BLaER1 (cell line): ENCODE data around the gene LRPPRC.

Experiments
- H3K27ac ChIP-seq: shearing (Covaris generic); formaldehyde crosslinking; 2 replicates; pipeline ENCODE4 v1.8.1; 2022
- H3K27me3 ChIP-seq: shearing (Covaris generic); formaldehyde crosslinking; 2 replicates; pipeline ENCODE4 v1.8.1; 2022
- H3K36me3 ChIP-seq: shearing (Covaris generic); formaldehyde crosslinking; 2 replicates; pipeline ENCODE4 v1.8.1; 2022
- H3K4me1 ChIP-seq: shearing (Covaris generic); formaldehyde crosslinking; 2 replicates; pipeline ENCODE4 v1.8.1; 2022
- H3K4me2 ChIP-seq: shearing (Covaris generic); formaldehyde crosslinking; 2 replicates; pipeline ENCODE4 v1.8.1; 2022
- H3K4me3 ChIP-seq: shearing (Covaris generic); formaldehyde crosslinking; 2 replicates; pipeline ENCODE4 v1.8.1; 2022
- H3K9ac ChIP-seq: shearing (Covaris generic); formaldehyde crosslinking; 2 replicates; pipeline ENCODE4 v1.8.1; 2022
- H3K9me3 ChIP-seq: shearing (Covaris generic); formaldehyde crosslinking; 2 replicates; pipeline ENCODE4 v1.8.1; 2022
- H4K20me1 ChIP-seq: shearing (Covaris generic); formaldehyde crosslinking; 2 replicates; pipeline ENCODE4 v1.8.1; 2022
- Cebpa-rat ChIP-seq: shearing (Covaris generic); IDR thresholded peaks from 2 replicates; pipeline ENCODE4 v1.8.1; 2022

The LRPPRC gene

GRCh38 chr2:43846140-43846793 lies 149.5 kb downstream of the LRPPRC start:
- no peak overlapping the region for H3K4me3 ChIP-seq
- no peak overlapping the region for H3K27ac ChIP-seq
- no peaks in the 10 kb centered on the region for H4K20me1 ChIP-seq
- H3K4me1 ChIP-seq = peaks cover 10% of the 10 kb centered on the region
- no peaks in the 10 kb centered on the region for H3K9me3 ChIP-seq
- TF ChIP-seq Cebpa-rat = no peak
- H3K9ac ChIP-seq = no peak overlapping the region
- no peak overlapping the region for H3K4me2 ChIP-seq
- no peaks in the 10 kb centered on the region for H3K27me3 ChIP-seq
- H3K36me3 ChIP-seq = no peaks in the 10 kb centered on the region

DNA sequence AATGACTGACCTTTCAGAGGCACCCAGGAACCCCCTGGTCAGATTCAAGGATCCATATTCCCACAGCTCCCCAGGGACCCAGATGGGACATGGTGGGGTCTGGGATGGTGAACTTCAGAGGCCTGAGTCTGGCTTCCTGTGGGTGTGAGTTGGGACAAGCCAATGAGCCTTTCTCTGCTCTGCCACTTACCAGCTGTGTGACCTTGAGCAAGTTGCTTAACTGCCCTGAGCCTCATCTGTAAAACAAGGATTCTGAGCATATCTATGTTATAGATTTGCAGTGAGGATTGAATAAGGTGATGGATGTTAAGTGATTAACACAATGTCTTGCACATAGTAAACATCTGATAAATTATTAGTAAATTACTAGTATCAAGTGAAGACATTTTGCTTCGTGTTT lies 150.6 kb downstream of the LRPPRC start:
- Histone ChIP-seq H3K4me2 (no peak overlapping the region), H3K27ac (no peak overlapping the region), H4K20me1 (no peaks in the 10 kb centered on the region), H3K4me3 (no peak overlapping the region), H3K9me3 (no peaks in the 10 kb centered on the region), H3K36me3 (no peaks in the 10 kb centered on the region), H3K4me1 (peaks cover 10% of the 10 kb centered on the region), H3K9ac (no peak overlapping the region), H3K27me3 (no peaks in the 10 kb centered on the region)
- TF ChIP-seq Cebpa-rat = no peak

DNA sequence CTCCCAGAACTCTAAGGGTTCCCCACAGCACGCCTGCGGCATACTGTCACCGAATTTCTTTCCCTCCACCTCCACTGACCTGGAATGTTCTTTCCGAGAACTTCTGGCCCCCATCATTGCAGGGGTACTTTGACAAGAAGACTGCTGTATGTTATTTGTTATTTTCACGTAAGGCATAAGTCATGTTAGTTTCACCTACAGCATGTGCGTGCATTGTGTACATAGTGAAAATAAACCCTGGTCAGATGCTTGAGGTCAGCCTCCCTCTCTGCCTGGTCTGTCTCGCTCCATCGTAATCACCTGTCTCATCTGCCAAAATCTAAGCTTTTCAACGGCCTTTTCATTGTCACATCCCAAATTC lies 152.9 kb downstream of the LRPPRC start:
- no peak overlapping the region for H3K9ac ChIP-seq
- no peaks in the 10 kb centered on the region for H3K27me3 ChIP-seq
- TF ChIP-seq Cebpa-rat = no peak
- no peak overlapping the region for H3K27ac ChIP-seq
- peaks cover 2% of the 10 kb centered on the region for H3K4me1 ChIP-seq
- no peaks in the 10 kb centered on the region for H3K36me3 ChIP-seq
- H3K4me2 ChIP-seq = no peak overlapping the region
- no peak overlapping the region for H3K4me3 ChIP-seq
- H3K9me3 ChIP-seq = no peaks in the 10 kb centered on the region
- H4K20me1 ChIP-seq = no peaks in the 10 kb centered on the region

DNA sequence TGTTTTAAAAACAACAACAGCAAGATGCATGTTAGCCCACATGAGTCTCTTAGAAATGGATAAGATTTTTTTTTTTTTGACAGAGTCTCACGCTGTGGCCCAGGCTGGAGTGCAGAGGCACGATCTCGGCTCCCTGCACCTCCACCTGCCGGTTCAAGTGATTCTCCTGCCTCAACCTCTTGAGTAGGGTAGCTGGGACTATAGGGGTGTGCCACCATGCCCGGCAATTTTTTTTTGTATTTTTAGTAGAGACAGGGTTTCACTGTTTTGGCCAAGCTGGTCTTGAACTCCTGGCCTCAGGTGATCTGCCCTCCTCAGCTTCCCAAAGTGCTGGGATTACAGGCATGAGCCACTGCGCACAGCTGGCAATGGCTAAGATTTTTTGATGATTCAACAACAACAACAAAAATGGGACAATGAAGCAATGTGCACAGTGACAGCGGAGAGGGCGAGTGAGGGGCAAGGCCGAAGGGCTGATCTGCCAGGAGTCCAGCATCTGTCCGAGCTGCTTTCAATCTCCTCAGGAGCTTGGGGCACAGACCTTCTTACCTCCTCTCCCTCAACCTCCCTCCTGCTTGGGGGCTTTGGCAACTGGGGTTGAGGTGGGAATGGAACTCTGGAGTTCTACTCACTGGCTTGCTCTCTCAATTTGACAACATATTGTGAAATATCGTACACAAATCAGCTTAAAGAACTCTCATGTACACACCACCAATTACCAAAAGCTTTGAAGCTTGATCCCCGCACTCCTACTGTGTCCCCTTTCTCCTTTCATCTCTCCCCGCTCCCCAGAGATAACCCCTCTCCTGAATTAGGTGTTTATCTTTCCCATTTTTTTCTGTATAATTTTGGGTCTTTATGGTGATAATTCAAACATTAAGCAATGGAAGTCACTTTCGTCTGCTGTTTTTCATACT lies 153.6 kb downstream of the LRPPRC start:
- Histone ChIP-seq H3K9ac (no peak overlapping the region), H3K4me2 (no peak overlapping the region), H3K4me1 (no peaks in the 10 kb centered on the region), H3K36me3 (no peaks in the 10 kb centered on the region), H3K9me3 (no peaks in the 10 kb centered on the region), H3K4me3 (no peak overlapping the region), H3K27me3 (no peaks in the 10 kb centered on the region), H3K27ac (no peak overlapping the region), H4K20me1 (no peaks in the 10 kb centered on the region)
- no peak for TF ChIP-seq Cebpa-rat

DNA sequence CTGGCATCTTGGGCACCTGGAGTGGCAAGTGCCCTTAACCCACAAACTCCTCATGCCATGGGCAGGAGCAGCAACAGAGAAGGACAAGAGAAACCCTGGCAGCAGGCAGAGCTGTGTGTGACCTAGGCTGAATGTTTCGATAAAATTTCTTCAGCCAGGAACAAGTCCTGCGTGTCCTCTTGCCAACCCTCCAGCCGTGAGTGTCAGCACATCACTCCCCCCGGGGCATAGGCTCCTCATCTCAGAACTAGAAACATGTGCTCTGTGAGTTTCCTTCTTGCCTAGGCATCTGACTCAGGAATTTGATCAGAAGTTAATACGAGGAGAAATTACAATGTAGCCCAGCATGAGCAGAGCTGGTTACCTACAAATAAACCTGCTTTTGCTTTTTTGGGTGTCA lies 154.8 kb downstream of the LRPPRC start:
- Histone ChIP-seq H3K4me3 (no peak overlapping the region), H3K9me3 (no peaks in the 10 kb centered on the region), H3K36me3 (no peaks in the 10 kb centered on the region), H3K4me1 (no peaks in the 10 kb centered on the region), H3K27me3 (no peaks in the 10 kb centered on the region), H3K4me2 (no peak overlapping the region), H3K9ac (no peak overlapping the region), H3K27ac (no peak overlapping the region), H4K20me1 (no peaks in the 10 kb centered on the region)
- no peak for TF ChIP-seq Cebpa-rat

- Histone ChIP-seq H3K4me3 (no peak overlapping the region), H3K27ac (no peak overlapping the region), H3K27me3 (no peaks in the 10 kb centered on the region), H3K4me2 (no peak overlapping the region), H3K4me1 (no peaks in the 10 kb centered on the region), H3K9me3 (no peaks in the 10 kb centered on the region), H3K36me3 (no peaks in the 10 kb centered on the region), H3K9ac (no peak overlapping the region), H4K20me1 (no peaks in the 10 kb centered on the region)
- TF ChIP-seq Cebpa-rat = no peak
Observed at GRCh38 chr2:43839776-43840564, 155.8 kb downstream of the LRPPRC start.

DNA sequence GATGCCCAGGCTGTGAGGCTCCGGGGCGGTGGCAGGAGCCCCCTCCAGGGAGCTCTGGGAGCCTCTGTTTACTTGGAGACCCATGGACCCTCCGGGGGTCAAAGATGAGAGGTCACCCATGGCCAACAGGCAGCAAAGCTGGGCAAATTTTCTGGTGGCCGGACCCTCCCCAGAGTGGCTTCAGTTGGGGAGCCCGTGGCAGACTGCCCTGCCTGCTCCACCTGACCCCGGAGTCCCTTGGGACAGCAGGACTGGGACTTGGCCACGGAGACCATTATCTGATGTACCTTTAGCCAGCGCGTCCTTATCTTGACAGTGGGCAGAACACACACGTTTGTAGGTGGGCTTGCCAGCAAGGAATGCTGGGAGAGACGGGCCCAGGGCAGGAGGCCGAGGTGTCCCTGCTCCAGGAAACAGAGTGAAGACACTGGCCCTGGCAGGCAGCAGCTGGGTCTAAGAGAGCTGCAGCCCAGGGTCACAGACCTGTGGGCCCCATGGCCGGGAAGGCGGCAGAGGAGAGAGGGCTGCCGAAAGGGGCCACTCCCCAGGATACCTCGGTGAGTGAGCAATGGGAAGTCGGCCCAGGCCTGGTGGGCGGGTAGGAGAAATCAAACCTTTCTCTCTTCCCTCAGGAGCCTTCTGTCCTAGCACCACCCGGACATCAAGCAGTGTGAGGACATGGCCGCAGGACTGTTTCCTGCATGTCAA lies 157.1 kb downstream of the LRPPRC start, which contains the start of the genes ABCG5 and ABCG8:
TSS of gene ABCG5 (minus strand) at position 280 of the 708 bp plus-strand sequence. CDS start at position 120, 160 bp downstream.
TSS of gene ABCG8 (plus strand) at position 412 of the 708 bp plus-strand sequence. CDS start at position 495, 83 bp downstream.
- H3K4me1 ChIP-seq = no peaks in the 10 kb centered on the region
- H3K4me3 ChIP-seq = no peak within 1 kb of the TSS
- no peaks in the 10 kb centered on the region for H4K20me1 ChIP-seq
- no peak within 1 kb of the TSS for H3K4me2 ChIP-seq
- H3K9me3 ChIP-seq = no peaks in the 10 kb centered on the region
- H3K9ac ChIP-seq = no peak within 1 kb of the TSS
- H3K36me3 ChIP-seq = no peaks in the 10 kb centered on the region
- TF ChIP-seq Cebpa-rat = no peak
- H3K27ac ChIP-seq = no peak within 1 kb of the TSS
- H3K27me3 ChIP-seq = no peaks in the 10 kb centered on the region

- Histone ChIP-seq H3K36me3 (no peaks in the 10 kb centered on the region), H4K20me1 (no peaks in the 10 kb centered on the region), H3K9ac (no peak overlapping the region), H3K27ac (no peak overlapping the region), H3K9me3 (no peaks in the 10 kb centered on the region), H3K27me3 (no peaks in the 10 kb centered on the region), H3K4me1 (no peaks in the 10 kb centered on the region), H3K4me2 (no peak overlapping the region), H3K4me3 (no peak overlapping the region)
- TF ChIP-seq Cebpa-rat = no peak
Observed at GRCh38 chr2:43837831-43838559, 157.8 kb downstream of the LRPPRC start.

DNA sequence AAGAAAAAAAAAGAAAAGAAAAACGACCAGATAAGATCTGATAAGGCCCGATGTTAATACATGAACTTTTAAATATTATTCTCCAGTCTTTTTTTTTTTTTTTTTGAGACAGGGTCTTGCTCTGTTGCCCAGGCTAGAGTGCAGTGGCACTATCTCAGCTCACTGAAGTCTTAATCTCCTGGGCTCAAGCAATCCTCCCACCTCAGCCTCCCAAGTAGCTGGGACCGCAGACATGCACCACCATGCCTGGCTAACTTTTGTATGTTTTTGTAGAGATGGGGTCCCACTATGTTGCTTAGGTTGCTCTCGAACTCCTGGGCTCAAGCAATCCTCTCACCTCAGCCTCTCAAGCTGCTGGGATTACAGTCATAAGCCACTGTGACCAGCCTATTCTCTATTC lies 158.8 kb downstream of the LRPPRC start:
- H3K4me3 ChIP-seq = no peak overlapping the region
- no peaks in the 10 kb centered on the region for H3K9me3 ChIP-seq
- no peak overlapping the region for H3K27ac ChIP-seq
- TF ChIP-seq Cebpa-rat = no peak
- H4K20me1 ChIP-seq = no peaks in the 10 kb centered on the region
- no peak overlapping the region for H3K4me2 ChIP-seq
- H3K4me1 ChIP-seq = no peaks in the 10 kb centered on the region
- no peaks in the 10 kb centered on the region for H3K36me3 ChIP-seq
- H3K27me3 ChIP-seq = no peaks in the 10 kb centered on the region; the same call in 1 of the 2 replicates
- H3K9ac ChIP-seq = no peak overlapping the region
